H1 (cell line): ENCODE data around the gene ARHGEF19. TPM values are rescaled to one million over a fixed set of nuclear protein-coding genes. Genes with fewer than 3 reads are reported as not detected.

Experiments
- CTCF ChIA-PET: fragments of 300-600 bp; sonication (Branson Sonifier 250); formaldehyde crosslinking; loops from one replicate; lab custom pipeline; 2021; ENCODE audit not compliant: partially characterized antibody; lab: Charles Lee
- POLR2A ChIA-PET: fragments of 300-600 bp; sonication (Branson Sonifier 250); formaldehyde crosslinking; loops from one replicate; lab custom pipeline; 2021; ENCODE audit warnings: inconsistent platforms; ENCODE audit not compliant: partially characterized antibody; lab: Charles Lee
- DNase-seq, 2 experiments: peaks; one replicate each; pipeline versions ENCODE4 v3.0.0 to v3.0.0-alpha.2; 2010 to 2022; ENCODE audit warnings: low spot score in 2 of 2, low read depth in 1 of 2, mixed read lengths in 1 of 2
- FAIRE-seq: peaks from 2 replicates; lab custom pipeline; 2011; peaks lifted over from hg19 to GRCh38; lab: Jason Lieb, UNC
- H2AFZ ChIP-seq: 2 replicates; pipeline ENCODE4 v1.8.1; 2012; ENCODE audit warnings: low read length, inconsistent platforms
- H2AK5ac ChIP-seq: 2 replicates; pipeline ENCODE4 v1.6.1; 2013; ENCODE audit warnings: low read depth, low read length
- H2BK120ac ChIP-seq: replicated peaks from 2 replicates; pipeline ENCODE3; 2013; ENCODE audit warnings: low read depth, low read length, inconsistent platforms
- H2BK12ac ChIP-seq: 2 replicates; pipeline ENCODE4 v1.6.1; 2013; ENCODE audit warnings: low read depth, low read length
- H2BK15ac ChIP-seq: 2 replicates; pipeline ENCODE4 v1.6.1; 2013; ENCODE audit warnings: low read length
- H2BK20ac ChIP-seq: 2 replicates; pipeline ENCODE4 v1.6.1; 2013; ENCODE audit warnings: low read length
- H2BK5ac ChIP-seq: 2 replicates; pipeline ENCODE4 v1.6.1; 2013; ENCODE audit warnings: low read depth, low read length
- H3K14ac ChIP-seq: 2 replicates; pipeline ENCODE4 v1.6.1; 2013; ENCODE audit warnings: inconsistent platforms; ENCODE audit not compliant: insufficient read length
- H3K18ac ChIP-seq: 2 replicates; pipeline ENCODE4 v1.6.1; 2013; ENCODE audit warnings: low read length; ENCODE audit errors: extremely low read depth
- H3K23ac ChIP-seq: 2 replicates; pipeline ENCODE4 v1.6.1; 2013; ENCODE audit warnings: inconsistent platforms; ENCODE audit not compliant: insufficient read length
- H3K23me2 ChIP-seq: 2 replicates; pipeline ENCODE4 v1.6.1; 2013; ENCODE audit warnings: low read depth, low read length
- H3K27ac ChIP-seq: 2 replicates; pipeline ENCODE4 v1.6.1; 2011; ENCODE audit warnings: low read depth, low read length, inconsistent platforms
- H3K27me3 ChIP-seq, 4 experiments: replicated peaks in 1 of 4; 1 replicate in 1 of 4; 2 replicates in 3 of 4; pipeline versions ENCODE4 v1.6.1 to v1.8.1; 2011 to 2013; ENCODE audit warnings: low read length in 3 of 4, mild to moderate bottlenecking in 3 of 4, inconsistent platforms in 2 of 4, mixed read lengths in 2 of 4, moderate library complexity in 1 of 4; ENCODE audit not compliant: control insufficient read depth in 3 of 4, insufficient read depth in 3 of 4; ENCODE audit errors: extremely low read depth in 1 of 4
- H3K36me3 ChIP-seq, 4 experiments: 2 replicates each; pipeline versions ENCODE4 v1.6.1 to v1.8.1; 2011 to 2013; ENCODE audit warnings: mild to moderate bottlenecking in 4 of 4, low read length in 3 of 4, moderate library complexity in 2 of 4, control low read depth in 1 of 4, inconsistent platforms in 1 of 4; ENCODE audit not compliant: insufficient read depth in 4 of 4, control insufficient read depth in 2 of 4
- H3K4ac ChIP-seq: replicated peaks from 2 replicates; pipeline ENCODE3; 2013; ENCODE audit warnings: low read length, low read depth, mixed read lengths, inconsistent platforms; ENCODE audit not compliant: insufficient read length
- H3K4me1 ChIP-seq, 4 experiments: replicated peaks in 1 of 4; 1 replicate in 1 of 4; 2 replicates in 3 of 4; pipeline versions ENCODE4 v1.6.1 to v1.8.1; 2011 to 2013; ENCODE audit warnings: low read length in 3 of 4, inconsistent platforms in 2 of 4, mixed read lengths in 1 of 4; ENCODE audit not compliant: insufficient read depth in 4 of 4, control insufficient read depth in 3 of 4
- H3K4me2 ChIP-seq, 2 experiments: 2 replicates each; pipeline versions ENCODE4 v1.6.1 to v1.8.1; 2011 to 2013; ENCODE audit warnings: low read depth in 2 of 2, low read length in 2 of 2, control low read depth in 1 of 2, inconsistent platforms in 1 of 2, mild to moderate bottlenecking in 1 of 2; ENCODE audit not compliant: insufficient read depth in 1 of 2
- H3K4me3 ChIP-seq, 4 experiments: fragments of 200-600, 300-600 bp in 1 of 4; sonication (generic), shearing (Covaris generic), sonication (Bioruptor Twin) in 1 of 4; 2 replicates each; pipeline versions ENCODE4 v1.5.1 to v1.8.1; 2011 to 2016; ENCODE audit warnings: low read length in 4 of 4, low read depth in 3 of 4, control low read depth in 2 of 4, inconsistent platforms in 2 of 4, mild to moderate bottlenecking in 2 of 4, mixed read lengths in 1 of 4, moderate library complexity in 1 of 4; ENCODE audit not compliant: insufficient read depth in 2 of 4; ENCODE audit errors: extremely low read depth in 1 of 4
- H3K56ac ChIP-seq: replicated peaks from 2 replicates; pipeline ENCODE3; 2013; ENCODE audit warnings: low read depth, mild to moderate bottlenecking, mixed read lengths, low read length, inconsistent platforms; ENCODE audit not compliant: insufficient read length
- H3K79me1 ChIP-seq: 2 replicates; pipeline ENCODE4 v1.6.1; 2013; ENCODE audit warnings: low read depth, low read length, control low read depth
- H3K79me2 ChIP-seq, 2 experiments: 2 replicates each; pipeline versions ENCODE4 v1.6.1 to v1.8.1; 2012 to 2013; ENCODE audit warnings: low read length in 2 of 2, mild to moderate bottlenecking in 2 of 2, inconsistent platforms in 1 of 2; ENCODE audit not compliant: insufficient read depth in 2 of 2, control insufficient read depth in 1 of 2
- H3K9ac ChIP-seq, 4 experiments: replicated peaks in 1 of 4; 1 replicate in 1 of 4; 2 replicates in 3 of 4; pipeline versions ENCODE4 v1.6.1 to v1.8.1; 2011 to 2013; ENCODE audit warnings: low read depth in 3 of 4, low read length in 3 of 4, control low read depth in 2 of 4, mild to moderate bottlenecking in 2 of 4, moderate library complexity in 2 of 4, inconsistent platforms in 1 of 4; ENCODE audit errors: extremely low read depth in 1 of 4
- H3K9me3 ChIP-seq, 2 experiments: 2 replicates each; pipeline versions ENCODE4 v1.6.1 to v1.8.1; 2012 to 2013; ENCODE audit warnings: mild to moderate bottlenecking in 2 of 2, moderate library complexity in 2 of 2, control low read depth in 1 of 2, inconsistent platforms in 1 of 2, low read depth in 1 of 2, low read length in 1 of 2, mixed read lengths in 1 of 2; ENCODE audit not compliant: insufficient read depth in 2 of 2
- H4K20me1 ChIP-seq, 2 experiments: replicated peaks in 1 of 2; 2 replicates each; pipeline versions ENCODE3 to v1.8.1; 2011 to 2013; ENCODE audit warnings: inconsistent platforms in 2 of 2, low read length in 2 of 2, mild to moderate bottlenecking in 1 of 2; ENCODE audit not compliant: insufficient read depth in 2 of 2, control insufficient read depth in 1 of 2
- H4K5ac ChIP-seq: 2 replicates; pipeline ENCODE4 v1.6.1; 2013; ENCODE audit warnings: low read length, low read depth, mixed read lengths, inconsistent platforms; ENCODE audit not compliant: insufficient read length
- H4K8ac ChIP-seq: 2 replicates; pipeline ENCODE4 v1.8.0; 2013; ENCODE audit warnings: mild to moderate bottlenecking, moderate library complexity, low read length, inconsistent platforms; ENCODE audit not compliant: insufficient read depth; ENCODE audit errors: extremely low read depth
- H4K91ac ChIP-seq: replicated peaks from 2 replicates; pipeline ENCODE3; 2013; ENCODE audit warnings: low read length, mixed read lengths, inconsistent platforms; ENCODE audit not compliant: insufficient read length
- CREB1 ChIP-seq: IDR thresholded peaks from 2 replicates; pipeline ENCODE4 v1.6.1; 2012; ENCODE audit warnings: inconsistent platforms
- GABPA ChIP-seq: IDR thresholded peaks from 2 replicates; pipeline ENCODE4 v1.6.1; 2011; ENCODE audit warnings: mild to moderate bottlenecking, low read length, moderate library complexity, borderline replicate concordance; ENCODE audit not compliant: insufficient read depth
- HDAC6 ChIP-seq: IDR thresholded peaks from one replicate; pipeline ENCODE4 v1.7.1; 2012; ENCODE audit warnings: low read depth, mild to moderate bottlenecking, inconsistent platforms, low read length, moderate library complexity
- MAFK ChIP-seq: IDR thresholded peaks from 2 replicates; pipeline ENCODE4 v1.6.1; 2012; ENCODE audit warnings: low read depth, mild to moderate bottlenecking, improper control_type of control experiment, low read length
- NANOG ChIP-seq: IDR thresholded peaks from 2 replicates; pipeline ENCODE4 v1.6.1; 2011; ENCODE audit warnings: low read length, low read depth, mild to moderate bottlenecking, inconsistent platforms; ENCODE audit not compliant: insufficient read depth, poor library complexity, severe bottlenecking
- RAD21 ChIP-seq, 2 experiments: IDR thresholded peaks in 1 of 2; conservative IDR thresholded peaks in 1 of 2; 2 replicates each; pipeline ENCODE4 v1.6.1; 2011; ENCODE audit warnings: low read depth in 2 of 2, low read length in 2 of 2, improper control_type of control experiment in 1 of 2, inconsistent platforms in 1 of 2, mild to moderate bottlenecking in 1 of 2, moderate library complexity in 1 of 2
- RFX5 ChIP-seq: IDR thresholded peaks from 2 replicates; pipeline ENCODE4 v1.6.1; 2011; ENCODE audit warnings: low read depth, low read length, improper control_type of control experiment, borderline replicate concordance
- RXRA ChIP-seq: IDR thresholded peaks from 2 replicates; pipeline ENCODE4 v1.6.1; 2011; ENCODE audit warnings: low read depth, mild to moderate bottlenecking, low read length, moderate library complexity; ENCODE audit not compliant: insufficient read depth
- SP4 ChIP-seq: IDR thresholded peaks from 2 replicates; pipeline ENCODE4 v1.6.1; 2012; ENCODE audit warnings: low read length, inconsistent platforms
- ZNF274 ChIP-seq: IDR thresholded peaks from 2 replicates; pipeline ENCODE4 v1.7.0; 2012; ENCODE audit warnings: low read length, borderline replicate concordance; ENCODE audit errors: extremely low read depth
- WGBS, 2 experiments: shearing (Covaris generic) in 1 of 2; methylation state at CpG; one replicate each; pipeline versions ENCODE4 v1.1.6 to v1.1.7; 2013 to 2015; ENCODE audit warnings: low lambda C conversion rate in 2 of 2, mixed read lengths in 2 of 2, inconsistent platforms in 1 of 2, low coverage in 1 of 2, missing lambda C conversion rate in 1 of 2; ENCODE audit not compliant: insufficient replicate concordance in 2 of 2, insufficient coverage in 1 of 2, insufficient read length in 1 of 2; ENCODE audit errors: extremely low coverage in 1 of 2, missing lambda C conversion rate in 1 of 2; 5-methylcytosine and 5-hydroxymethylcytosine counted together
- polyA plus RNA-seq, 7 experiments: library from polyadenylated mRNA; depleted of rRNA in 3 of 7; stranded (reverse) in 5 of 7; unstranded in 2 of 7; fragments of >200 nt in 5 of 7; fragments of 200-250 nt in 2 of 7; gene quantifications; 1 replicate in 5 of 7; 2 replicates in 1 of 7; 4 replicates in 1 of 7; pipeline versions ENCODE4 v1.2.1 to v1.2.3, GENCODE V29; 2011 to 2013; ENCODE audit warnings: missing spikeins in 2 of 7, mixed read lengths in 2 of 7
- total RNA-seq: library from RNA; stranded (reverse); fragmentation: NEBNext Ultra II Directional; extraction: Animal tissue kit (Norgen Biotek cat#: 25700); gene quantifications from 2 replicates; pipeline ENCODE4 v1.2.1, GENCODE V29; 2021
- TF ChIP-seq, protein P1 (sequence below): IDR thresholded peaks from 2 replicates; pipeline ENCODE4 v1.6.1; 2012; ENCODE audit warnings: inconsistent platforms

The ARHGEF19 gene
- total and polyA plus RNA-seq, 2 of the 8 experiments (the other 6 are each of a cell fraction or from before 2014, with no cell fraction given): 47.5 to 56.4 TPM

DNA sequence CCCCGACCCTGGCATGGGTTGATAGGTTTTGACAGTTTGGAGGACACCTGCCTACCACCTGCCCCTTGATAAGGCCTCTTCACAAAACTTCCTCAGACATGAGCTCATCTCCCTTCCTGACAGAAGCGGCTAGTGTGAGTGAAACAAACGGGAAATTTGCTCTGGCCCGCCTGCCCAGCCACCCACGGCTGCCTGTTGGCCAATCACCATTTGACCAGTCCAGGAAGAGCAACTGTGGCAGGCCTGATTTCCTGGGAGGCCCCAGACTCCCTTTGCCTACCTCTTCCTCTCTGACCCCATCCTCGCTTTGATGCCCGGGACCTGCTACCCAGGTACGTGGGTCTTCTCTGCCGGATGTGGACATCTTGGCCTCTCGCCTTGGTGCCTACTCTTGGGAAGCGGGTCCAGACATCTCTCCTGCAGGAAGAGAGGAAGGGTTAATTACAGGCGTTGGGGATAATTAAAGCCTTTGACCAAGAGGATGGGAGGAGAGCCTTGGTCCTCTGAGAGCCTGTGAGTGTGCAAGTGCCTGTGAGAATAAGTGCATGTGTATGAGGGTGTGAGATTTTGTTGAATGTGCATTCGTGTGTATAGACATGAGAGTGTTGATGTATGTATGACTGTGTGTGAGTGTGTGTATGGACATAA is 55.5 kb downstream of the ARHGEF19 start:
- peak overlapping the region in 1 of 2 experiments; percentile 64; a peak in 2 of 4 replicates for H3K4me2 ChIP-seq
- H3K23me2 ChIP-seq: peaks cover 16% of the 10 kb centered on the region
- peaks cover 0 to 10% (median 6%) of the 10 kb centered on the region in 4 experiments; a peak in 4 of 7 replicates for H3K27me3 ChIP-seq
- peak overlapping the region; percentile 68; the same call in 1 of the 2 replicates for H2BK12ac ChIP-seq
- H4K20me1 ChIP-seq: peaks cover 5 to 10% of the 10 kb centered on the region in 2 experiments
- peak overlapping the region; percentile 41; the same call in 1 of the 2 replicates for H2BK5ac ChIP-seq
- peak overlapping the region; percentile 56; the same call in 1 of the 2 replicates for H2BK20ac ChIP-seq
- TF ChIP-seq SP4 (no peak), GABPA (no peak), RFX5 (no peak), RXRA (no peak), NANOG (no peak), ZNF274 (no peak), RAD21 (IDR thresholded peaks at IDR 0.05 in 1 of 2, conservative IDR thresholded peaks at IDR 0.05 in 1 of 2; ENCODE audit: low read depth in 2 of 2, low read length in 2 of 2) (no peak), HDAC6 (no peak), CREB1 (no peak), MAFK (no peak)
- TF ChIP-seq, protein P1, sequence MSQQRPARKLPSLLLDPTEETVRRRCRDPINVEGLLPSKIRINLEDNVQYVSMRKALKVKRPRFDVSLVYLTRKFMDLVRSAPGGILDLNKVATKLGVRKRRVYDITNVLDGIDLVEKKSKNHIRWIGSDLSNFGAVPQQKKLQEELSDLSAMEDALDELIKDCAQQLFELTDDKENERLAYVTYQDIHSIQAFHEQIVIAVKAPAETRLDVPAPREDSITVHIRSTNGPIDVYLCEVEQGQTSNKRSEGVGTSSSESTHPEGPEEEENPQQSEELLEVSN: no peak
- H2AK5ac ChIP-seq: peak overlapping the region; percentile 60
- peaks cover 4% of the 10 kb centered on the region for H3K79me1 ChIP-seq
- no peak overlapping the region for H2AFZ ChIP-seq
- H2BK120ac ChIP-seq: peak overlapping the region; percentile 1
- H4K8ac ChIP-seq: no peak overlapping the region
- ChIA-PET CTCF (interaction anchor here (1.0 to 14.5 kb wide), 12 partner anchors 7 to 85 kb away, joined by 3 to 202 read pairs (median 6); partner anchors contain the start of gene FAM131C), POLR2A (interaction anchor here (0.7 to 8.4 kb wide), 14 partner anchors 8 to 271 kb away, joined by 3 to 104 read pairs (median 4); partner anchors contain the start of gene ARHGEF19)
- H3K4ac ChIP-seq: no peak overlapping the region
- no peak overlapping the region for H4K5ac ChIP-seq
- no peaks in the 10 kb centered on the region for H3K9me3 ChIP-seq
- peak overlapping the region; percentile 81 for H4K91ac ChIP-seq
- no peak overlapping the region for H3K14ac ChIP-seq
- no peak for FAIRE-seq
- H3K79me2 ChIP-seq: peaks cover 9 to 34% of the 10 kb centered on the region in 2 experiments; a peak in 3 of 4 replicates
- H3K18ac ChIP-seq: peak overlapping the region; percentile 25; the same call in 1 of the 2 replicates
- H3K4me1 ChIP-seq: peaks cover 9 to 34% (median 26%) of the 10 kb centered on the region in 4 experiments
- H3K23ac ChIP-seq: no peak overlapping the region
- H3K36me3 ChIP-seq: no peaks in the 10 kb centered on the region
- no peak overlapping the region for H2BK15ac ChIP-seq
- H3K4me3 ChIP-seq: no peak overlapping the region
- H3K56ac ChIP-seq: no peak overlapping the region
- no peak for DNase-seq
- 80% methylated on average over 13 of the region's 13 CpGs; no CpG with 5 or more reads in 1 of the 2 experiments for WGBS, 2 experiments
- no peak overlapping the region for H3K9ac ChIP-seq
- no peak overlapping the region for H3K27ac ChIP-seq
